ENCODE results near the gene POU4F1. TPM values are rescaled to one million over a fixed set of nuclear protein-coding genes. Genes with fewer than 3 reads are reported as not detected.

POU4F1 gene
- total RNA-seq, 2 experiments from 2014 or later: 0.07 to 0.20 TPM

DNA sequence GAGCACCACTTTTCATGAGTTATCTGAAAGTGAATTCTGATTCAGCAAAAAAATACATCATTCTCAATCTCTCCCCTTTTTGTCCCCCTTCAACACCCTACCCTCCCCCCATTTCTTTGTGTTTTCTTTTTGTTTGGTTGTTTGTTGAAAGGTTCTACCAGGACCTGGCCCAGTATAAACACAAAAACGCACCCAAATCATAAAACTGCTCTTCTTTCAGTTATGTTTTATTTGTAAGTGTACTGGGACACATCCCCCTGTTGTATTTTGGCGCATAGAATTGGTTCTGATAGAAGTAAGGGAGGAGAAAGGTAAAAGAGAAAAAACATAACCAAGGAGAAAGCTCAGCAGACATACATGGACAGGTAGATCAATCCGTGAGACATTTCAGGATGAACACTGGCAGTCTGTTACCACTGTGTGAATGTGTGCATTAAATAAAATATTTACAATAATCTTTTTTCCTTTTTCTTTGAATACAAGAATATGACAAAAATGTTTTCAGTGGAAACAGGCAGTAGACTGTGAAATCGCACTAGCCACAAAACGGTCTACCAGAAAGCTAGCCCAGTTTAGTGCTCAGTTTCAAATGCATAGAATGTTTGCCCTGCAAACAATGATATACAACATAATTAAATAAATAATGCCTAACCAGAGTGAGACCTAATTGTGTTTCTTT, 4.2 kb downstream of the POU4F1 start:
- no peak overlapping the region for H3K27ac Mint-ChIP-seq
- peaks cover 5% of the 10 kb centered on the region for H3K36me3 Mint-ChIP-seq (ENCODE audit: low read depth)
- intact Hi-C loops (cut with micrococcal nuclease): no loop called here
- H3K9me3 Mint-ChIP-seq: peaks cover 2% of the 10 kb centered on the region
- ATAC-seq: no peak
- POLR2A ChIA-PET: no interaction called here
- H3K4me3 Mint-ChIP-seq: no peak overlapping the region
- peaks cover 76% of the 10 kb centered on the region for H3K27me3 Mint-ChIP-seq
- CTCF ChIA-PET: no interaction called here
- peaks cover 16% of the 10 kb centered on the region for H3K4me1 Mint-ChIP-seq (ENCODE audit: low read depth)
- TF ChIP-seq, protein P1, sequence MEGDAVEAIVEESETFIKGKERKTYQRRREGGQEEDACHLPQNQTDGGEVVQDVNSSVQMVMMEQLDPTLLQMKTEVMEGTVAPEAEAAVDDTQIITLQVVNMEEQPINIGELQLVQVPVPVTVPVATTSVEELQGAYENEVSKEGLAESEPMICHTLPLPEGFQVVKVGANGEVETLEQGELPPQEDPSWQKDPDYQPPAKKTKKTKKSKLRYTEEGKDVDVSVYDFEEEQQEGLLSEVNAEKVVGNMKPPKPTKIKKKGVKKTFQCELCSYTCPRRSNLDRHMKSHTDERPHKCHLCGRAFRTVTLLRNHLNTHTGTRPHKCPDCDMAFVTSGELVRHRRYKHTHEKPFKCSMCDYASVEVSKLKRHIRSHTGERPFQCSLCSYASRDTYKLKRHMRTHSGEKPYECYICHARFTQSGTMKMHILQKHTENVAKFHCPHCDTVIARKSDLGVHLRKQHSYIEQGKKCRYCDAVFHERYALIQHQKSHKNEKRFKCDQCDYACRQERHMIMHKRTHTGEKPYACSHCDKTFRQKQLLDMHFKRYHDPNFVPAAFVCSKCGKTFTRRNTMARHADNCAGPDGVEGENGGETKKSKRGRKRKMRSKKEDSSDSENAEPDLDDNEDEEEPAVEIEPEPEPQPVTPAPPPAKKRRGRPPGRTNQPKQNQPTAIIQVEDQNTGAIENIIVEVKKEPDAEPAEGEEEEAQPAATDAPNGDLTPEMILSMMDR (IDR thresholded peaks at IDR 0.05): no peak
- no peak for DNase-seq

- TF ChIP-seq, protein P1 (IDR thresholded peaks at IDR 0.05): no peak
- POLR2A ChIA-PET: no interaction called here
- ATAC-seq (no peak), DNase-seq (no peak)
- Mint-ChIP-seq H3K27me3 (peaks cover 75% of the 10 kb centered on the region), H3K36me3 (ENCODE audit: low read depth) (peaks cover 5% of the 10 kb centered on the region), H3K4me3 (no peak overlapping the region), H3K4me1 (ENCODE audit: low read depth) (peaks cover 14% of the 10 kb centered on the region), H3K9me3 (peaks cover 2% of the 10 kb centered on the region), H3K27ac (no peak overlapping the region)
- CTCF ChIA-PET: no interaction called here
- intact Hi-C loops (cut with micrococcal nuclease): no loop called here
These were observed 5.1 kb downstream of the POU4F1 start for GRCh38 chr13:78598116-78598781.

DNA sequence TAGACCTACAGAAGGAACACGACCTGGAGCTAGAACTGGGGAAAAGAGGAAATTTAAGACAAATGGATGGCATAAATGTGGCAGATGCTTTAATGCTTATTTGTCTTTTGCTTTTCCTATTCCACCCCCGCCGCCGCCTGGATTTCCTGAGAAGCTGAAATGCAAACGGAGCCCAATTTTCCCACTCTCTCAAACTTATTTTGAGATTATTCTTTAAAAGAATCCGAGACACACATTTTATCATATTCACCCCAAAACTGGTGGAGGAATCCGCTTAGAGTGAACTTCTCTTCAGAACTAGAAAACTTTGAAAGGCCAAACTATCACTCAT, 5.8 kb downstream of the POU4F1 start:
- TF ChIP-seq, protein P1 (IDR thresholded peaks at IDR 0.05): no peak
- ChIA-PET POLR2A (no interaction called here), CTCF (no interaction called here)
- peaks cover 78% of the 10 kb centered on the region for H3K27me3 Mint-ChIP-seq
- no peak overlapping the region for H3K27ac Mint-ChIP-seq
- H3K4me3 Mint-ChIP-seq: no peak overlapping the region
- peaks cover 11% of the 10 kb centered on the region for H3K4me1 Mint-ChIP-seq (ENCODE audit: low read depth)
- intact Hi-C loops (cut with micrococcal nuclease): no loop called here
- peaks cover 5% of the 10 kb centered on the region for H3K36me3 Mint-ChIP-seq (ENCODE audit: low read depth)
- ATAC-seq: no peak
- peaks cover 2% of the 10 kb centered on the region for H3K9me3 Mint-ChIP-seq
- DNase-seq: no peak

DNA sequence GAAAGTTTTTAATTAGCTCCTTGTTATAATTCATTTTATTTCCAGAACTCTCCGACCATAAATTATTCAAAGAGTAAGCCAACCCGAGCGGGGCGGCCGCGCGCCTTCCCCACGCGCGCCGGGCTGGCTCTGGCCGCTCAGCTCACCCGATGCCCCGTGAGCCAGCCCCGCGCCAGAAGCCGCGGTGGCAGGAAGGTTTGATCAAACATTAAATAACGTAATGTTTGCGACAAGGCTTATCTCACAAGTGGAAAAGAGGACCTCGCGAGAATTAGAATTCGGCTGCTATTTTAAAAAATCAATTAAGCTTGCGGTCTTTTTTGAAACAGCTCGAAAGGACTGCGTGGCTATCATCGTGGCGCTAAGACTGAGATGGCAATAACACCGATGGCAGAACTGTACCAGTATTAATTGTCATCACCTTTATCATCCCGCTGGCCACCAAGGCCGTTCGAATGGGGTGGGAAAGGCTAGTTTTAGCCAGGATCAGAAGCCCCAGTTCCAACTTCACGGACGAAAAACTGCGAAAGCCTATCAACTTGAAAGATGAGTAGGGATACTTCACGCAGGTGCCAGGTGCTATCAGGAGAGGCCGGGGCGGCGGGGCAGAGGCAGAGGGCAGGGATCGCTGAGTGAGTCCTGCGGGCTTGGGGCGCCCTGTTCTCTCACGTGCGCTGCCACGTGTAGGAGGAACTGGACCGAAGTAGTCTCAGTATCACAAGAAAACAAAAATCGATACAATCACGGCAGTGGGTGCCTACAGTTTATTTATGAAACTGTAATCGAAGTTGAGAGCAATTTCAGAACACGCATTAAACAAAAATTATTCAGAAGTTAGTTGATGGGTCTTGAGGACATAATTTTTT, 6.4 kb downstream of the POU4F1 start:
- Mint-ChIP-seq H3K4me1 (ENCODE audit: low read depth) (peaks cover 7% of the 10 kb centered on the region), H3K36me3 (ENCODE audit: low read depth) (peaks cover 5% of the 10 kb centered on the region), H3K9me3 (peaks cover 2% of the 10 kb centered on the region), H3K4me3 (no peak overlapping the region), H3K27me3 (peaks cover 79% of the 10 kb centered on the region), H3K27ac (no peak overlapping the region)
- ChIA-PET POLR2A (interaction anchor here (1.0 kb wide), 1 partner anchor 10 kb away, joined by 3 read pairs; no protein-coding TSS in a partner anchor), CTCF (no interaction called here)
- intact Hi-C loops (cut with micrococcal nuclease): no loop called here
- DNase-seq: no peak
- ATAC-seq: no peak
- TF ChIP-seq, protein P1 (IDR thresholded peaks at IDR 0.05): no peak

- ChIA-PET POLR2A (interaction anchor here (1.0 kb wide), 1 partner anchor 10 kb away, joined by 3 read pairs; no protein-coding TSS in a partner anchor), CTCF (no interaction called here)
- peaks cover 2% of the 10 kb centered on the region for H3K9me3 Mint-ChIP-seq
- H3K36me3 Mint-ChIP-seq (ENCODE audit: low read depth): peaks cover 5% of the 10 kb centered on the region
- H3K27ac Mint-ChIP-seq: no peak overlapping the region
- peaks cover 7% of the 10 kb centered on the region for H3K4me1 Mint-ChIP-seq (ENCODE audit: low read depth)
- ATAC-seq (peak; percentile 20), DNase-seq (no peak)
- intact Hi-C loops (cut with micrococcal nuclease): no loop called here
- TF ChIP-seq, protein P1 (IDR thresholded peaks at IDR 0.05): no peak
- H3K27me3 Mint-ChIP-seq: peaks cover 81% of the 10 kb centered on the region
- H3K4me3 Mint-ChIP-seq: no peak overlapping the region
These were observed 7.0 kb downstream of the POU4F1 start for GRCh38 chr13:78596399-78596735.
